ENCODE results near the gene FGF1. TPM values are rescaled to one million over a fixed set of nuclear protein-coding genes. Genes with fewer than 3 reads are reported as not detected.

The FGF1 gene
- total and polyA plus RNA-seq, 2 donors from 2014 or later = 2.1 to 89.7 TPM

- TF ChIP-seq CTCF (IDR thresholded peaks at IDR 0.05; ENCODE audit: borderline replicate concordance, extremely low read depth, insufficient read depth) = no peak
- Histone ChIP-seq H3K4me3 (ENCODE audit: low read length in 3 of 3) (no peak overlapping the region), H3K9me3 (ENCODE audit: control insufficient read depth in 2 of 3, insufficient read depth in 1 of 3, low read length in 3 of 3) (no peaks in the 10 kb centered on the region), H3K27me3 (ENCODE audit: control insufficient read depth, insufficient read depth, low read length) (no peaks in the 10 kb centered on the region), H3K4me1 (ENCODE audit: control insufficient read depth in 2 of 3, insufficient read depth in 2 of 3, low read depth in 1 of 3, low read length in 3 of 3) (no peaks in the 10 kb centered on the region), H3K27ac (ENCODE audit: low read depth in 2 of 2, low read length in 2 of 2) (no peak overlapping the region), H3K9ac (ENCODE audit: low read length in 3 of 3) (no peak overlapping the region), H3K36me3 (ENCODE audit: control insufficient read depth in 2 of 3, insufficient read depth in 3 of 3, low read length in 3 of 3) (no peaks in the 10 kb centered on the region)
- FAIRE-seq (no peak), DNase-seq (no peak)
- intact Hi-C loops (cut with DNase I) = no loop called here
Measured at GRCh38 chr5:142680605-142681259, 5.2 kb downstream of the FGF1 start.

GRCh38 chr5:142679744-142680143, 6.1 kb downstream of the FGF1 start:
- TF ChIP-seq CTCF (IDR thresholded peaks at IDR 0.05; ENCODE audit: borderline replicate concordance, extremely low read depth, insufficient read depth) = no peak
- DNase-seq = peak in 1 of 5 donors; percentile 4
- Histone ChIP-seq H3K4me3 (ENCODE audit: low read length in 3 of 3) (no peak overlapping the region), H3K4me1 (ENCODE audit: control insufficient read depth in 2 of 3, insufficient read depth in 2 of 3, low read depth in 1 of 3, low read length in 3 of 3) (no peaks in the 10 kb centered on the region), H3K27me3 (ENCODE audit: control insufficient read depth, insufficient read depth, low read length) (no peaks in the 10 kb centered on the region), H3K9me3 (ENCODE audit: control insufficient read depth in 2 of 3, insufficient read depth in 1 of 3, low read length in 3 of 3) (no peaks in the 10 kb centered on the region), H3K9ac (ENCODE audit: low read length in 3 of 3) (no peak overlapping the region), H3K27ac (ENCODE audit: low read depth in 2 of 2, low read length in 2 of 2) (no peak overlapping the region), H3K36me3 (ENCODE audit: control insufficient read depth in 2 of 3, insufficient read depth in 3 of 3, low read length in 3 of 3) (no peaks in the 10 kb centered on the region)
- intact Hi-C loops (cut with DNase I) = no loop called here
- FAIRE-seq = no peak

GRCh38 chr5:142678529-142678928, 7.4 kb downstream of the FGF1 start:
- H3K27me3 ChIP-seq (ENCODE audit: control insufficient read depth, insufficient read depth, low read length) = no peaks in the 10 kb centered on the region
- FAIRE-seq (no peak), DNase-seq (no peak)
- no peak overlapping the region for H3K9ac ChIP-seq (ENCODE audit: low read length in 3 of 3)
- no peak for TF ChIP-seq CTCF (IDR thresholded peaks at IDR 0.05; ENCODE audit: borderline replicate concordance, extremely low read depth, insufficient read depth)
- no peaks in the 10 kb centered on the region for H3K36me3 ChIP-seq (ENCODE audit: control insufficient read depth in 2 of 3, insufficient read depth in 3 of 3, low read length in 3 of 3)
- no peaks in the 10 kb centered on the region for H3K9me3 ChIP-seq (ENCODE audit: control insufficient read depth in 2 of 3, insufficient read depth in 1 of 3, low read length in 3 of 3)
- intact Hi-C loops (cut with DNase I) = no loop called here
- H3K27ac ChIP-seq (ENCODE audit: low read depth in 2 of 2, low read length in 2 of 2) = no peak overlapping the region
- H3K4me1 ChIP-seq (ENCODE audit: control insufficient read depth in 2 of 3, insufficient read depth in 2 of 3, low read depth in 1 of 3, low read length in 3 of 3) = no peaks in the 10 kb centered on the region
- no peak overlapping the region for H3K4me3 ChIP-seq (ENCODE audit: low read length in 3 of 3)

- FAIRE-seq (no peak), DNase-seq (no peak)
- intact Hi-C loops (cut with DNase I) = no loop called here
- TF ChIP-seq CTCF (IDR thresholded peaks at IDR 0.05; ENCODE audit: borderline replicate concordance, extremely low read depth, insufficient read depth) = no peak
- H3K27me3 ChIP-seq (ENCODE audit: control insufficient read depth, insufficient read depth, low read length) = no peaks in the 10 kb centered on the region
- H3K9me3 ChIP-seq (ENCODE audit: control insufficient read depth in 2 of 3, insufficient read depth in 1 of 3, low read length in 3 of 3) = no peaks in the 10 kb centered on the region
- H3K4me3 ChIP-seq (ENCODE audit: low read length in 3 of 3) = no peak overlapping the region
- no peaks in the 10 kb centered on the region for H3K4me1 ChIP-seq (ENCODE audit: control insufficient read depth in 2 of 3, insufficient read depth in 2 of 3, low read depth in 1 of 3, low read length in 3 of 3)
- no peak overlapping the region for H3K27ac ChIP-seq (ENCODE audit: low read depth in 2 of 2, low read length in 2 of 2)
- H3K36me3 ChIP-seq (ENCODE audit: control insufficient read depth in 2 of 3, insufficient read depth in 3 of 3, low read length in 3 of 3) = no peaks in the 10 kb centered on the region
- H3K9ac ChIP-seq (ENCODE audit: low read length in 3 of 3) = no peak overlapping the region
Measured at GRCh38 chr5:142677198-142677597, 8.7 kb downstream of the FGF1 start.
